Osteocyte (in vitro differentiated cells): ENCODE results near the gene TP53BP2. TPM values are rescaled to one million over a fixed set of nuclear protein-coding genes. Genes with fewer than 3 reads are reported as not detected.

ENCODE experiments used
- DNase-seq: peaks from one replicate; pipeline ENCODE4 v3.0.0; 2021; ENCODE audit warnings: mixed read lengths; ENCODE audit not compliant: unreplicated experiment; ENCODE audit errors: extremely low spot score
- H3K27ac Mint-ChIP-seq: one replicate; pipeline ENCODE4 v1.8.0; 2021; ENCODE audit warnings: mild to moderate bottlenecking, mixed read lengths; ENCODE audit not compliant: unreplicated experiment
- H3K27me3 Mint-ChIP-seq: one replicate; pipeline ENCODE4 v1.8.0; 2021; ENCODE audit warnings: mixed read lengths; ENCODE audit not compliant: unreplicated experiment
- H3K36me3 Mint-ChIP-seq: one replicate; pipeline ENCODE4 v1.8.0; 2021; ENCODE audit warnings: mixed read lengths; ENCODE audit not compliant: unreplicated experiment
- H3K4me1 Mint-ChIP-seq: one replicate; pipeline ENCODE4 v1.8.0; 2021; ENCODE audit warnings: mixed read lengths; ENCODE audit not compliant: unreplicated experiment
- H3K4me3 Mint-ChIP-seq: one replicate; pipeline ENCODE4 v1.8.0; 2021; ENCODE audit warnings: mild to moderate bottlenecking, moderate library complexity, mixed read lengths; ENCODE audit not compliant: unreplicated experiment
- H3K9me3 Mint-ChIP-seq: one replicate; pipeline ENCODE4 v1.8.0; 2021; ENCODE audit warnings: mixed read lengths; ENCODE audit not compliant: unreplicated experiment
- total RNA-seq: library from RNA; stranded (reverse); gene quantifications from 2 replicates; pipeline ENCODE4 v1.2.1, GENCODE V29; 2021
- TF ChIP-seq, protein P1 (sequence below): fragments of 200-600 bp; sonication (generic); IDR thresholded peaks from 2 replicates; pipeline ENCODE4 v1.5.0; 2021; ENCODE audit warnings: antibody characterized with exemption, mild to moderate bottlenecking, moderate library complexity

TP53BP2 gene
- total RNA-seq, 1 donor from 2014 or later, result 58.7 TPM

- TF ChIP-seq, protein P1, sequence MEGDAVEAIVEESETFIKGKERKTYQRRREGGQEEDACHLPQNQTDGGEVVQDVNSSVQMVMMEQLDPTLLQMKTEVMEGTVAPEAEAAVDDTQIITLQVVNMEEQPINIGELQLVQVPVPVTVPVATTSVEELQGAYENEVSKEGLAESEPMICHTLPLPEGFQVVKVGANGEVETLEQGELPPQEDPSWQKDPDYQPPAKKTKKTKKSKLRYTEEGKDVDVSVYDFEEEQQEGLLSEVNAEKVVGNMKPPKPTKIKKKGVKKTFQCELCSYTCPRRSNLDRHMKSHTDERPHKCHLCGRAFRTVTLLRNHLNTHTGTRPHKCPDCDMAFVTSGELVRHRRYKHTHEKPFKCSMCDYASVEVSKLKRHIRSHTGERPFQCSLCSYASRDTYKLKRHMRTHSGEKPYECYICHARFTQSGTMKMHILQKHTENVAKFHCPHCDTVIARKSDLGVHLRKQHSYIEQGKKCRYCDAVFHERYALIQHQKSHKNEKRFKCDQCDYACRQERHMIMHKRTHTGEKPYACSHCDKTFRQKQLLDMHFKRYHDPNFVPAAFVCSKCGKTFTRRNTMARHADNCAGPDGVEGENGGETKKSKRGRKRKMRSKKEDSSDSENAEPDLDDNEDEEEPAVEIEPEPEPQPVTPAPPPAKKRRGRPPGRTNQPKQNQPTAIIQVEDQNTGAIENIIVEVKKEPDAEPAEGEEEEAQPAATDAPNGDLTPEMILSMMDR, result no peak
- no peaks in the 10 kb centered on the region for H3K9me3 Mint-ChIP-seq
- peak overlapping the region; percentile 75 for H3K27ac Mint-ChIP-seq
- H3K27me3 Mint-ChIP-seq, result no peaks in the 10 kb centered on the region
- H3K4me1 Mint-ChIP-seq, result peaks cover 41% of the 10 kb centered on the region
- no peak overlapping the region for H3K4me3 Mint-ChIP-seq
- peaks cover 52% of the 10 kb centered on the region for H3K36me3 Mint-ChIP-seq
- no peak for DNase-seq
These were observed 70.1 kb downstream of the TP53BP2 start for GRCh38 chr1:223775711-223776074.

DNA sequence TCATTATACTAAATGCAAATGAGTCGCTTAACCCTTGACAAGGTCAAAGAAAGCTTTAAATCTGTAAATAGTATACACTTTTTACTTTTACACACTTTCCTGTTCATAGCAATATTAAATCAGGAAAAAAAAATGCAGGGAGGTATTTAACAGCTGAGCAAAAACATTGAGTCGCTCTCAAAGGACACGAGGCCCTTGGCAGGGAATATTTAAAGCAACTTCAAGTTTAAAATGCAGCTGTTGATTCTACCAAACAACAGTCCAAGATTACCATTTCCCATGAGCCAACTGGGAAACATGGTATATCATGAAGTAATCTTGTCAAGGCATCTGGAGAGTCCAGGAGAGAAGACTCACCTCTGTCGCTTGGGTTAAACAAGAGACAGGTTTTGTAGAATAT lies 70.7 kb downstream of the TP53BP2 start:
- Mint-ChIP-seq H3K9me3 (no peaks in the 10 kb centered on the region), H3K4me3 (no peak overlapping the region), H3K36me3 (peaks cover 46% of the 10 kb centered on the region), H3K4me1 (peaks cover 48% of the 10 kb centered on the region), H3K27ac (no peak overlapping the region), H3K27me3 (no peaks in the 10 kb centered on the region)
- DNase-seq, result no peak
- TF ChIP-seq, protein P1, result no peak

DNA sequence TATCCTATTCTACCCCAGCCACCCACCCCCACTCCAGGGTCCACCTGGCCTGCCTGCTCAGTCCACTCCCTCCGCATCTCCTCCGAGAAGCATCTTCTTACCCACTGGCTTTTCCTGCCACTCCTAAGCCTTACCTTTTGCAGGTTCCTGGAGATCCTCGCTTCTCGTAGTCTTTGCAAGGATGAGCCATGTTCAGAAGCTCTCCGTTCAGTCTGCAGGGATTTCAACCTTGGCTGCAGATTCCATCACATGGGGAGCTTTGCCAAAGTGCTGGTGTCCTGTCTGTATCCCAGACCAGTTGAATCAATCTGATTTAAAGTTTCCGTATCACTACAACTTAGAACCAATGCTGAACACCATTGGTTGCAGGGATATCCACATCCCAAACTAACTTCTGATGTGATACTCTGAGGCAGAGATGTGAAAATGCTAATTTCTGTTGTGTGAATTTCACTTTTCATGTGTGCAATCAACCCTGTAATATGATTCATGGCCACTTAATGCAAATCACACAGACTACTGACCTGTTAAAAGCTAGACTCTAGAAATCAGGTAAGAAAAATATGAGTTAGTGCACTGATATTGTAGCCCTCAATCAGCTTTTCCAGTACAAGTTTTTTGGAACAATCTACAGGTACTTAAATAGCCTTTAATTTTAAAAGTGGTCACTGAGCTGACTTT lies 71.5 kb downstream of the TP53BP2 start:
- peaks cover 46% of the 10 kb centered on the region for H3K36me3 Mint-ChIP-seq
- H3K4me3 Mint-ChIP-seq, result no peak overlapping the region
- TF ChIP-seq, protein P1, result no peak
- H3K27me3 Mint-ChIP-seq, result no peaks in the 10 kb centered on the region
- no peak overlapping the region for H3K27ac Mint-ChIP-seq
- H3K9me3 Mint-ChIP-seq, result no peaks in the 10 kb centered on the region
- H3K4me1 Mint-ChIP-seq, result peaks cover 48% of the 10 kb centered on the region
- no peak for DNase-seq

DNA sequence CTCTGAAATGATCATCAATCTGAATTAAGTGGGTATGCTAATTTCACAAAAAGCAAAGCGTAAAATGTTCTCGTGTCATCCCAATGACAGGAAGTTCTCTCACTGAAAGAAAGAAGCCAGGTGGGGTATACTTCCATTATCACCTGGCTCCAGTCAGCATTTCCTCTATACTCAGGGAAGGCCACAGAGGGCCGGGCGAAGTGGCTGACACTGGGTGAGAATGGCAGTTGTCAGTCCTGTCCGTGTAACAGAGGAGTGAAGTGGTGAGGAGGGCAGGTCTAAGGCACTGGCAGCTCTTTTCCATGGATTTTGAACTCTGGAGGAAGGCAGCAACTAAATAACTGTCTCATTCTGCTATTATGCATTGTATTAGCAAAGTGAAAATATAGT lies 73.0 kb downstream of the TP53BP2 start:
- TF ChIP-seq, protein P1, result no peak
- H3K36me3 Mint-ChIP-seq, result peaks cover 44% of the 10 kb centered on the region
- H3K9me3 Mint-ChIP-seq, result no peaks in the 10 kb centered on the region
- H3K4me1 Mint-ChIP-seq, result peaks cover 48% of the 10 kb centered on the region
- H3K4me3 Mint-ChIP-seq, result no peak overlapping the region
- H3K27ac Mint-ChIP-seq, result peak overlapping the region; percentile 87
- H3K27me3 Mint-ChIP-seq, result no peaks in the 10 kb centered on the region
- peak; percentile 27 for DNase-seq

GRCh38 chr1:223771814-223772770 lies 73.7 kb downstream of the TP53BP2 start:
- peak overlapping the region; percentile 5 for H3K4me3 Mint-ChIP-seq
- peaks cover 48% of the 10 kb centered on the region for H3K4me1 Mint-ChIP-seq
- peak overlapping the region; percentile 87 for H3K27ac Mint-ChIP-seq
- TF ChIP-seq, protein P1, result no peak
- no peaks in the 10 kb centered on the region for H3K27me3 Mint-ChIP-seq
- no peaks in the 10 kb centered on the region for H3K9me3 Mint-ChIP-seq
- peak; percentile 59 for DNase-seq
- H3K36me3 Mint-ChIP-seq, result peaks cover 37% of the 10 kb centered on the region
